HG02571 (cell line): Measurements from ENCODE around the gene GALR1.

Source experiments
- ATAC-seq: cut with Tn5 transposase; IDR thresholded peaks from one replicate; pipeline ENCODE4 v1.9.1; 2021; ENCODE audit warnings: mild to moderate bottlenecking, moderate library complexity; ENCODE audit not compliant: unreplicated experiment

GALR1 gene

DNA sequence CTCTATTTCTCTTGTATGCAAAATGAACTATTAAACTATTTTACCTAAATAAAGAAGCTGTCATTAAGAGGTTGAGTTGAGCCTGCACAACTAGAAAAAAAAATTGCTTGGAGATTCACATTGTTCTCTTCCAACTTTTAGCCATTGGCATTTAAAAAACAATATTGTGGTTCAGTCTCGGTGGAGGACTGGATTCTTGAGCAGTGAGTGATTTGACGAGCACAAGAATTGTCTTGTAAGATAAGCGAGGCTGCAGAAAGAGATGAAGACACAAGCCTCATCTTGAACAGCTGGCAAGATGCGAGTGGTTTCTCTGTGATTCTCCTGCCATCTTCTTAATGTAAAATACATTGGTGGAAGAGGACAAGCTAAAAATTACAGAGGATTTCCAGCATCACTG is 67.0 kb downstream of the GALR1 start:
- ATAC-seq = no peak

DNA sequence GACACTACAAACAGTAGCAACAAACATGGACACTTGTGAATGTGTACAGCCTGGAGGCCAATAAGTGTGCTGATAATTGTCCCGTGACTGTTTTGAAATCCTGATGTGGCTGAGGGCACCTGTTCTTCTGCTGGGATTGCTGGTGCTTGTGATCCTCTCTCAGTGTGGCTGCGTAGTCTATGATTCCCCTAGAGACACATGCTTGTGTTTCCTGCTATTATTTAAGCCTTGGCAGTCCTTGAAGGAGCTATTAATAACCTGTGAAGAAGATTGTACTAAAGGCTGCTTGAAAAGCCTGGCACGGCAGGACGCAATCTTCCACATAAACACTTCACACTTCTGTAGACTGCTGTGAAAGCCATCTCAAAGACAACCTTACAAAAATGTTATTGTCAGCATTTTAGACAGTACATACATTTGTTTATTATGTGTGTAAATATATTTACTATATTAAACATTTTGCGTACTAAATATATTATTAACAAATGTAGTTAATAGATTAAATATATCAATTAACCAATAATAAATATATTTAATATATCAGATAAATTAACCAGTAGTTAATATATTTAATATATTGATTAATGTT is 71.4 kb downstream of the GALR1 start:
- no peak for ATAC-seq

- ATAC-seq = no peak
These were observed 72.5 kb downstream of the GALR1 start for GRCh38 chr18:77321823-77322805.

GRCh38 chr18:77323640-77324299 is 74.1 kb downstream of the GALR1 start:
- ATAC-seq = no peak
